Measurements from ENCODE around the gene IFNAR1.

IFNAR1 gene

GRCh38 chr21:33392284-33392985, 67.7 kb downstream of the IFNAR1 start:
- H3K27ac ChIP-seq: peak overlapping the region in 2 of 21 experiments; percentile 7 to 37
- H3K4me3 ChIP-seq: no peak overlapping the region

GRCh38 chr21:33393348-33393747, 68.6 kb downstream of the IFNAR1 start:
- Histone ChIP-seq H3K4me3 (no peak overlapping the region), H3K27ac (peak overlapping the region in 1 of 21 experiments; percentile 23)

- Histone ChIP-seq H3K4me3 (no peak overlapping the region), H3K27ac (peak overlapping the region in 1 of 21 experiments; percentile 19)
Measured at GRCh38 chr21:33394260-33394659, 69.5 kb downstream of the IFNAR1 start.

- Histone ChIP-seq H3K27ac (peak overlapping the region in 1 of 21 experiments; percentile 20), H3K4me3 (no peak overlapping the region)
Measured at GRCh38 chr21:33395891-33396331, 71.1 kb downstream of the IFNAR1 start.

GRCh38 chr21:33396436-33396835, 71.7 kb downstream of the IFNAR1 start:
- H3K27ac ChIP-seq: peak overlapping the region in 10 of 21 experiments; percentile 35 to 67 (median 46)
- H3K4me3 ChIP-seq: no peak overlapping the region

- peak overlapping the region in 11 of 21 experiments; percentile 32 to 67 (median 45) for H3K27ac ChIP-seq
- no peak overlapping the region for H3K4me3 ChIP-seq
Measured at GRCh38 chr21:33396951-33397350, 72.2 kb downstream of the IFNAR1 start.

- H3K27ac ChIP-seq: peak overlapping the region in 2 of 21 experiments; percentile 32 to 35
- H3K4me3 ChIP-seq: no peak overlapping the region
Measured at GRCh38 chr21:33397717-33398116, 72.9 kb downstream of the IFNAR1 start.

GRCh38 chr21:33398361-33398760, 73.6 kb downstream of the IFNAR1 start:
- Histone ChIP-seq H3K4me3 (no peak overlapping the region), H3K27ac (no peak overlapping the region)

- Histone ChIP-seq H3K27ac (peak overlapping the region in 18 of 21 experiments; percentile 19 to 100 (median 99)), H3K4me3 (no peak overlapping the region)
Measured at GRCh38 chr21:33401630-33401992, 76.8 kb downstream of the IFNAR1 start.

GRCh38 chr21:33402001-33402979, 77.5 kb downstream of the IFNAR1 start:
- Histone ChIP-seq H3K27ac (peak overlapping the region; percentile 91 to 100 (median 99)), H3K4me3 (peak overlapping the region; percentile 60 to 87 (median 71))

- Histone ChIP-seq H3K4me3 (peak within 1 kb of the TSS; percentile 60 to 87 (median 71)), H3K27ac (peak within 1 kb of the TSS; percentile 91 to 100 (median 99))
Measured at GRCh38 chr21:33403128-33403785, 78.5 kb downstream of the IFNAR1 start, which contains the start of gene IFNGR2. TSS of gene IFNGR2 (plus strand) at chr21:33403413. CDS start at chr21:33403544, 131 bp downstream.

GRCh38 chr21:33403786-33404585, 79.2 kb downstream of the IFNAR1 start:
- H3K27ac ChIP-seq: peak overlapping the region; percentile 91 to 100 (median 99)
- peak overlapping the region; percentile 60 to 87 (median 71) for H3K4me3 ChIP-seq

- Histone ChIP-seq H3K4me3 (no peak overlapping the region), H3K27ac (peak overlapping the region in 2 of 21 experiments; percentile 34)
Measured at GRCh38 chr21:33406493-33406892, 81.7 kb downstream of the IFNAR1 start.

All from skin epidermis (tissue), 12 donors.